DND-41 (cell line): ENCODE data around the gene PPAT.
"Not testable (repeated sequence)": the region's sequence is repeated elsewhere in the genome, so short reads cannot be mapped to it uniquely, and the experiment has no call there.

Source experiments
- ATAC-seq: fragments of 200-7000 bp; cut with Tn5 transposase; 3 replicates; pipeline ENCODE4 v1.9.1; 2021; ENCODE audit warnings: low read depth; ENCODE audit not compliant: insufficient read depth
- DNase-seq: peaks from one replicate; pipeline ENCODE4 v3.0.0-alpha.2; 2020
- H2AFZ ChIP-seq: 2 replicates; pipeline ENCODE4 v1.6.0; 2012; ENCODE audit warnings: low read depth, low read length
- H3K27ac ChIP-seq: 2 replicates; pipeline ENCODE4 v1.5.1; 2012; ENCODE audit warnings: low read length, inconsistent platforms
- H3K27me3 ChIP-seq: fragments of 200-600 bp; sonication (generic); 2 replicates; pipeline ENCODE4 v1.6.0; 2012; ENCODE audit warnings: low read length, mild to moderate bottlenecking, inconsistent platforms; ENCODE audit not compliant: insufficient read depth, poor library complexity
- H3K36me3 ChIP-seq: 2 replicates; pipeline ENCODE4 v1.5.1; 2012; ENCODE audit warnings: low read length, inconsistent platforms; ENCODE audit not compliant: insufficient read depth
- H3K4me1 ChIP-seq: 2 replicates; pipeline ENCODE4 v1.5.1; 2012; ENCODE audit warnings: mild to moderate bottlenecking, low read length; ENCODE audit not compliant: insufficient read depth
- H3K4me2 ChIP-seq: 2 replicates; pipeline ENCODE4 v1.6.0; 2012; ENCODE audit warnings: mild to moderate bottlenecking, moderate library complexity, low read length, inconsistent platforms; ENCODE audit not compliant: insufficient read depth
- H3K4me3 ChIP-seq, 2 experiments: fragments of 200-600 bp in 1 of 2; shearing (Covaris generic) in 1 of 2; 2 replicates each; pipeline ENCODE4 v1.5.1; 2012 to 2016; ENCODE audit warnings: inconsistent platforms in 2 of 2, low read length in 2 of 2, mild to moderate bottlenecking in 2 of 2, low read depth in 1 of 2, moderate library complexity in 1 of 2
- H3K79me2 ChIP-seq: 2 replicates; pipeline ENCODE4 v1.6.0; 2012; ENCODE audit warnings: low read length, inconsistent platforms; ENCODE audit not compliant: insufficient read depth
- H3K9ac ChIP-seq: 2 replicates; pipeline ENCODE4 v1.6.0; 2012; ENCODE audit warnings: low read depth, mild to moderate bottlenecking, inconsistent platforms, low read length, moderate library complexity
- H3K9me3 ChIP-seq: 2 replicates; pipeline ENCODE4 v1.5.1; 2012; ENCODE audit warnings: low read length, moderate library complexity, mild to moderate bottlenecking, inconsistent platforms; ENCODE audit not compliant: insufficient read depth, severe bottlenecking
- H4K20me1 ChIP-seq: 2 replicates; pipeline ENCODE4 v1.6.0; 2012; ENCODE audit warnings: low read length; ENCODE audit not compliant: insufficient read depth
- CTCF ChIP-seq: IDR thresholded peaks from 2 replicates; pipeline ENCODE4 v1.5.1; 2012; ENCODE audit warnings: borderline replicate concordance, low read length, moderate library complexity, mild to moderate bottlenecking; ENCODE audit not compliant: poor library complexity, severe bottlenecking; ENCODE audit errors: extremely low read depth
- EZH2 ChIP-seq: IDR thresholded peaks from 3 replicates; pipeline ENCODE4 v1.6.1; 2012; ENCODE audit warnings: borderline replicate concordance, low read depth, mild to moderate bottlenecking, moderate library complexity, low read length, inconsistent platforms; ENCODE audit not compliant: severe bottlenecking

The PPAT gene

DNA sequence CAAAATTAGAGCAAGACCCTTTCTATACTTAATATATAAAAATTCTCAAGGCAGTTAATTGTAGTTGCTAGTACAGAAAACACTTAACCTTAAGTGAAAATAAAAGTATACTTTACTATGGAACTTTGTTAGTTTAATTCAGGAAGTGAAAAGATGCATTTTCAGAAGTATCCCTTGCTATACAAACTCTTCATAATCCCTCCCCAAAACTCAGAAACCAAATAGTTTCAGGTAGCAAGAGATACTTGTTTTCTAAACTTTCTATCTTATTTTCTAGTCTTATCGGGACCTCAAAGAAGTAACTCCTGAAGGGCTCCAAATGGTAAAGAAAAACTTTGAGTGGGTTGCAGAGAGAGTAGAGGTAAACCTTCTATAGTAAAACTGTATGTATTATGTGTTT lies 14.9 kb upstream of the PPAT start:
- H4K20me1 ChIP-seq, result peaks cover 13% of the 10 kb centered on the region; the same call in 1 of the 2 replicates

GRCh38 chr4:56449475-56449874 lies 14.1 kb upstream of the PPAT start:
- not testable (repeated sequence) for H3K27me3 ChIP-seq, ATAC-seq, DNase-seq, H3K4me1 ChIP-seq, H3K4me3 ChIP-seq, H3K27ac ChIP-seq, H2AFZ ChIP-seq, H3K9ac ChIP-seq, H3K9me3 ChIP-seq, H3K4me2 ChIP-seq
- peaks cover 21% of the 10 kb centered on the region; the same call in 1 of the 2 replicates for H4K20me1 ChIP-seq
- H3K36me3 ChIP-seq, result peaks cover 96% of the 10 kb centered on the region
- H3K79me2 ChIP-seq, result peaks cover 66% of the 10 kb centered on the region

More for the DNA sequence above, 14.9 kb upstream of the PPAT start:
- no peak overlapping the region for H3K4me3 ChIP-seq
- H3K9me3 ChIP-seq, result no peaks in the 10 kb centered on the region
- H3K9ac ChIP-seq, result no peak overlapping the region
- H3K36me3 ChIP-seq, result peaks cover 96% of the 10 kb centered on the region
- no peaks in the 10 kb centered on the region for H3K27me3 ChIP-seq
- TF ChIP-seq EZH2 (no peak), CTCF (no peak)
- ATAC-seq (no peak), DNase-seq (no peak)
- no peaks in the 10 kb centered on the region; the same call in 1 of the 2 replicates for H3K4me1 ChIP-seq
- H3K79me2 ChIP-seq, result peaks cover 63% of the 10 kb centered on the region
- no peak overlapping the region for H2AFZ ChIP-seq
- no peak overlapping the region for H3K4me2 ChIP-seq
- no peak overlapping the region for H3K27ac ChIP-seq

DNA sequence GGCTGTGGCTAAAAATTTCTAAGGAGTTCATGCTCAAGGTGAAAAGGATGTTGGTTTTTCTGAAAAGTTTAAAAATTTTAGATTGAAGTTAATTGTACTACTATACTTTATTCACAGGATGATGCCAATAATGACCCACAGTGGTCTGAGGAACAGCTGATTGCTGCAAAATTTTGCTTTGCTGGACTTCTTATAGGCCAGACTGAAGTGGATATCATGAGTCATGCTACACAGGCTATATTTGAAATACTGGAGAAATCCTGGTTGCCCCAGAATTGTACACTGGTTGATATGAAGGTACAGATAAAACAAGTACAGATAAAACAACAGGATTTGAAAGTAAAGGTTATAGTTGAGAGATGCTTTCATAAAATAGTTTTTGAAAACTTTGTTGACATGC lies 12.9 kb upstream of the PPAT start:
- Histone ChIP-seq H3K4me3 (no peak overlapping the region), H3K4me2 (no peak overlapping the region), H3K27me3 (no peaks in the 10 kb centered on the region), H3K27ac (no peak overlapping the region), H3K79me2 (peaks cover 68% of the 10 kb centered on the region), H3K36me3 (peaks cover 96% of the 10 kb centered on the region), H3K9me3 (no peaks in the 10 kb centered on the region), H4K20me1 (peaks cover 32% of the 10 kb centered on the region; the same call in 1 of the 2 replicates), H2AFZ (no peak overlapping the region), H3K4me1 (peaks cover 2% of the 10 kb centered on the region; the same call in 1 of the 2 replicates), H3K9ac (no peak overlapping the region)
- no peak for ATAC-seq
- TF ChIP-seq EZH2 (no peak), CTCF (no peak)
- DNase-seq, result no peak

DNA sequence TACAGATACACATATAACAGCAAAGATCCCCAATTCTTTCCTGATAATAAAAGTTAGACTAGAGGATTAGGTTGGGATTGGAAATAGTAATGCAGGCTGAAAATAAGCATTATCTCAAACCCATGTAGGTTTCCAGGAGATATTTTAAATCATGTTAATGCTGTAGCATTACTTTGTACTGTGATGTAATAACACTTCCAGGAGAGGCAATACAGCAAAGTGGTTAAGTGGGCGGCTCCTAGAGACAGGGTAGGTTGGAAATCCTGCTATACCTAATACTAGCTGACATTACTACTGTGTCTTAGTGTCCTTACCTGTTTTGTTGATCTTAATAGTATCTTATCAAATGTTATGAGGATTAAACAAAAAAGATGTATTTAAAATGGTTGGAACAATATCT lies 10.3 kb upstream of the PPAT start:
- Histone ChIP-seq H4K20me1 (peaks cover 55% of the 10 kb centered on the region; the same call in 1 of the 2 replicates), H3K4me2 (no peak overlapping the region), H3K4me3 (no peak overlapping the region), H2AFZ (no peak overlapping the region), H3K36me3 (peaks cover 98% of the 10 kb centered on the region), H3K9ac (no peak overlapping the region), H3K4me1 (peaks cover 20% of the 10 kb centered on the region), H3K27me3 (no peaks in the 10 kb centered on the region), H3K79me2 (peaks cover 86% of the 10 kb centered on the region), H3K9me3 (no peaks in the 10 kb centered on the region), H3K27ac (no peak overlapping the region)
- DNase-seq (no peak), ATAC-seq (0 out of 3 replicates have a peak, but pooled peaks have one; percentile 31)
- no peak for TF ChIP-seq EZH2
- TF ChIP-seq CTCF, result no peak
